ENCODE results near the gene NCSTN.

The NCSTN gene

GRCh38 chr1:160352555-160352954 is 9.4 kb downstream of the NCSTN start:
- DNase-seq (ENCODE audit: low read depth): no peak

- no peak for DNase-seq (ENCODE audit: low read depth)
Observed at GRCh38 chr1:160353223-160353622, 10.0 kb downstream of the NCSTN start.

GRCh38 chr1:160354388-160354985 is 11.3 kb downstream of the NCSTN start:
- no peak for DNase-seq (ENCODE audit: low read depth)

DNA sequence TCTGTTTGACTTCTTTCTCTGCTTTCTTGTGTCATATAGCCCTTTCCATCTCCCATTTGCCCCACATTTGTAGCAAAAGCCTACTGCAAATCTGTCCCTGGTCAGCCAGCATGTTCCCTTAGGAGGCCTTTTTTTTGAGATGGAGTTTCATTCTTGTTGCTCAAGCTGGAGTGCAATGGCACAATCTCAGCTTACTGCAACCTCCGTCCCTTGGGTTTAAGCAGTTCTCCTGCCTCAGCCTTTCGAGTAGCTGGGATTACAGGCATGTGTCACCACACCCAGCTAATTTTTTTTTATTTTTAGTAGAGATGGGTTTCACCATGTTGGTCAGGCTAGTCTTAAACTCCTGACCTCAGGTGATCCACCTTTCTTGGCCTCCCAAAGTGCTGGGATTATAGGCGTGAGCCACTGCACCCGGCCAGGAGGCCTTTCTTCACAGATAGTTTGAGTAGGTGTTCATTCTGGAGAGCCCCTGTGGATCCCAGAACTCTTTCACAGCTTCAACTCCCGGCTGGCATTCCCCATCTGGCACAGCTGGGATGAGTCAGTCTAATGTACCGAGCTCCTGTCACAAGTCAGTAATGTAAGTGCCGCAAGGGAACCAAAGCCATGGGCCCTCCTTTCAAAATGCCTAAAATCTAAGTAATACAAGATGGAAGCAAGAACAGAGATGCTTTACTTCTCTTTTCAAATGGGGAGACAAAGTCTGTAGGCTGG is 14.3 kb downstream of the NCSTN start:
- DNase-seq (ENCODE audit: low read depth): no peak

GRCh38 chr1:160358073-160358472 is 14.9 kb downstream of the NCSTN start:
- no peak for DNase-seq (ENCODE audit: low read depth)

DNA sequence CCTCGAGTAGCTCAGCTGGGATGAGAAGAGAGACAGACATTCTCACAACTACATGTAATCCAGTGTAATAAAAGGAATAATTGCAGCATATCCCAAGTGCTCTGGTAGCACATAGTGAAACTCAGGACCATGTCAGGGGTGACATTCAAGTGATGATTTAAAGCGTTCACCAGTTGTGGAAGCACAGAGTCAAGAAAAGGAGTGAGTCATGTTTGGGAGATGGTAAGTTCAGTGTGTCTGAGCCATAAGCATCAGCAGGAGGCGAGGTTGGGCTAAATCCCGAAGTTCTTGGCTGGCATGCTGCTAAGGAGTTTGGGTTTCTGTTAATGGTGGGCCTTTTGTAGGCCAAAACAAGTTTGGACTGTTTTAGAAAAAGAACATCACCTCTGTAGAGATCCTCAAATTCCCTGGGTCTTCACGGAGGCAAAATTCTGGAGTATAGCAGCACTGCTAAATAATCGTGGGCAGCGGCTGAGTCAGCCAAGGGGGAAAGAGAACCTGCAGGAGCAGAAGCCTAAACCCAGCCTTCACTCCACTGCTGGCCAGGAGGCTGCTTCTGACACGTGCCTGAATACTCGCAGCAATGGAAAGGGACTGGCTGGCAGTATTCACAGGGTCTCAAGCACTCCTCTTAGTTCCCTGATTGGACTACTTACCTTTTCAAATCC is 16.5 kb downstream of the NCSTN start:
- no peak for DNase-seq (ENCODE audit: low read depth)

DNA sequence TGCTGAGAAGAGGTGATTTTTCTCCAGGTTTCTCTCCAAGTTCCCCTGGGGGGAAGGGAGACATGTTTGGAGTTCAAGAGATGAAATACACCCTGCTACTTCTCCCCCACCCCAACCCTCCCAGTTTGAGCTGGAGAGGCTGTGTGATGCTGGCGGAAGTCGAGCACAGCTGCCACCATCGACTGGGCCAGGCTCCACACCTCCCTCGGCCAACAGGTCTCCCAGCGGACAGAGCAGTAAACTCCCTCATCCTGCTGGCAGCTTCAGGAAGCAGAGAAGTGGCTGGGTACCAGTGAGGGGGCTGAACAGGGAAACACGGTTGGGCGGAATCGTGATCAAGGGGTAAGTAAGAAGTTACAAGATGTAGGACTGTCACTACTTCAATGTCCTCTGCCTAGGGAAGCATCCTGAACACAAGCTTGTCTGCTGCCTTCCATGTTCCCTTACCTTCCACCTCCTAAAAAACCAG is 17.1 kb downstream of the NCSTN start:
- no peak for DNase-seq (ENCODE audit: low read depth)

GRCh38 chr1:160361199-160361598 is 18.0 kb downstream of the NCSTN start:
- no peak for DNase-seq (ENCODE audit: low read depth)

DNA sequence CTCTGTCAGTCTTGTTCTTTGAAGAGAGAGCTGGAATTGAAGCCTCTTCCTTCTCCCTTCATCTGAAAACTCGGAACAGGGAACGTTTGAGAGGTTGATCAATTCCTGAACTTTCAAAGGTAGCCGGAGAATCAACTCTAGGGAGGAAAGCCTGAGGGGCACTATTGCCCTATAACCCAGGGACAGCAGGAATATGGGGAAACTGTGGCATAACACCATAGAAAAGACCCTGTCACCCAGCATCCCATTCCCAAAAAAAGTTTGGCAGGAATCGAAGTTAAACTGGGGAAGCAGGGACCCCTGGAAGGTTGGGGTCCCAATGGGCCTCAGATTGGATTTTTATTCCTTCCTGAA is 18.6 kb downstream of the NCSTN start:
- no peak for DNase-seq (ENCODE audit: low read depth)

- no peak for DNase-seq (ENCODE audit: low read depth)
Observed at GRCh38 chr1:160362168-160362957, 19.2 kb downstream of the NCSTN start.

DNA sequence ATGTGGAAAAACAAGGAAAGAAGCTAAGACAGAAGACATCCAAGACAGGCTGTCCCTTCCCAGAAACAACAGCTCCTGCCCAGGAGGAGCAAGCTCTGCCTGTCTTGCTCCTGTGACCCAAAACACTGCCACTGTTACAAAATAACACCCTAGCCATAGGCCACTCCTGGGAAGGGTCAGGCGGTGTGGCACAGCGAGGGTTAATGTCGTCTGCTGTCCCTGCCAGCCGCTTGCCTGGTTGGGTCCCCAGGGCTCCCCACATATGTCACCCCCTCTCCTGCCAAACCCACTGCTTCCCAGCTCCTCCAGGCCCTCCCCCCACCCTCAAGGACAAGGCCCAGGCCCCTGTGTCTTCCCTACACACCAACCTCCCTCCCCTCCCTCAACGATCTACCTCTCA is 19.8 kb downstream of the NCSTN start:
- DNase-seq (ENCODE audit: low read depth): no peak

- DNase-seq (ENCODE audit: low read depth): no peak
Observed at GRCh38 chr1:160363951-160364735, 21.0 kb downstream of the NCSTN start.

- no peak for DNase-seq (ENCODE audit: low read depth)
Observed at GRCh38 chr1:160365325-160365724, 22.1 kb downstream of the NCSTN start.

DNA sequence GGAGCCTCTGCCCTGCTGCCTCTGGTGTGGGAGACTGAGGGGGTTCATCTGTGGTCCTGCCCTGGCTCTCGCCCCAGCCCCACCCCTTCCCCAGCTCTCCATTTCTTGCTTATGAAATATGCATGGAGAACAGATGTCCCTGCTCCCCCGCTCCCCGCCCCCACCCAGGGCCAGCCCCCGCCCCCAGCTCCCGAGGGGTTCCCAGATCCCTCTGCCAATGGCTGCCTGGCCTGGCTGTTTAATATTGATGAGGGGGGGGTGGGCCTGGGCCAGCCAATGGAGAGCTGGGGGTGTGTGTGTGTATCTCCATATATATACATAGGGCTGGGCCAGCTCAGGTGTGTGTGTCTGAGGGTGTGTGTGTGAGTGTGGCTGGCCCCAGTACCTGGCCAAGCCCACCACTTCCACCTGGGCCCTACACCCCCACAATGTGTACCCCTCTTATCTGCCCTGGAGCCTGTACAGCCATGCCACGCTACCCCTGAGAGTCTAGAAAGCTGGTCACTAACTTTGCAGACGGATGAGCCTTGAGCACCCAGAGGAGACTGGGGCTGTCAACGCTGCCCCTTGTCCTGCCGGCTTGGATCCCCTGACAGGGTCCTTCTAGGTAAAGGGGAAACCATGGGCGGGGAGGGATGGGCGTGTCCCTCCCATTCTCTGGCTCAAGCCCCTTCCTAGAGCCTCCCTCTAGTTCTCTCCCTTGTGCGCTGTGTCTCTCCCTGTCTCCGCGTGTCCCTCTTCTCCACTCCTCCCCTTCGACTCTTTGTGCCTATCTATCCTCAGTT is 23.7 kb downstream of the NCSTN start, which contains the start of gene NHLH1:
NHLH1 (plus strand) TSS at position 341 of the 785 bp plus-strand sequence. CDS start 3,661 bp downstream, outside the sequence.
- DNase-seq (ENCODE audit: low read depth): no peak

- no peak for DNase-seq (ENCODE audit: low read depth)
Observed at GRCh38 chr1:160367516-160367900, 24.3 kb downstream of the NCSTN start.

GRCh38 chr1:160367934-160368923 is 25.0 kb downstream of the NCSTN start:
- no peak for DNase-seq (ENCODE audit: low read depth)

- DNase-seq (ENCODE audit: low read depth): no peak
Observed at GRCh38 chr1:160369087-160369486, 25.9 kb downstream of the NCSTN start.

GRCh38 chr1:160370561-160371345 is 27.6 kb downstream of the NCSTN start:
- DNase-seq (ENCODE audit: low read depth): no peak

- DNase-seq (ENCODE audit: low read depth): no peak
Observed at GRCh38 chr1:160371346-160371631, 28.1 kb downstream of the NCSTN start.
